ENCODE results near the gene MAP3K21.
A peak's percentile ranks its signal among the peaks of the same experiment; 100 is the strongest.

MAP3K21 gene

GRCh38 chr1:233326319-233326718 is 1.2 kb upstream of the MAP3K21 start:
- DNase-seq (ENCODE audit: low spot score) (no peak), FAIRE-seq (peak; percentile 16)

GRCh38 chr1:233326811-233327650 is 493 bp upstream of the MAP3K21 start:
- DNase-seq (ENCODE audit: low spot score) (peak; percentile 87), FAIRE-seq (no peak)

- FAIRE-seq, result no peak
- no peak for DNase-seq (ENCODE audit: low spot score)
Observed at GRCh38 chr1:233328142-233328921, 808 bp downstream of the MAP3K21 start.

- FAIRE-seq (no peak), DNase-seq (ENCODE audit: low spot score) (no peak)
Observed at GRCh38 chr1:233331676-233332519, 4.4 kb downstream of the MAP3K21 start.

- DNase-seq (ENCODE audit: low spot score) (no peak), FAIRE-seq (no peak)
Observed at GRCh38 chr1:233333086-233333485, 5.6 kb downstream of the MAP3K21 start.

GRCh38 chr1:233334092-233334491 is 6.6 kb downstream of the MAP3K21 start:
- FAIRE-seq (no peak), DNase-seq (ENCODE audit: low spot score) (no peak)

GRCh38 chr1:233336554-233337456 is 9.3 kb downstream of the MAP3K21 start:
- FAIRE-seq, result peak; percentile 10
- no peak for DNase-seq (ENCODE audit: low spot score)

- FAIRE-seq, result no peak
- no peak for DNase-seq (ENCODE audit: low spot score)
Observed at GRCh38 chr1:233337505-233337904, 10.0 kb downstream of the MAP3K21 start.

GRCh38 chr1:233338102-233338501 is 10.6 kb downstream of the MAP3K21 start:
- DNase-seq (ENCODE audit: low spot score) (no peak), FAIRE-seq (no peak)

- DNase-seq (ENCODE audit: low spot score) (no peak), FAIRE-seq (no peak)
Observed at GRCh38 chr1:233340031-233340555, 12.6 kb downstream of the MAP3K21 start.

- FAIRE-seq (no peak), DNase-seq (ENCODE audit: low spot score) (no peak)
Observed at GRCh38 chr1:233340966-233341516, 13.5 kb downstream of the MAP3K21 start.

- FAIRE-seq, result no peak
Observed at GRCh38 chr1:233342086-233342485, 14.6 kb downstream of the MAP3K21 start.

GRCh38 chr1:233343262-233343661 is 15.7 kb downstream of the MAP3K21 start:
- peak; percentile 49 for FAIRE-seq
- DNase-seq (ENCODE audit: low spot score), result no peak

More at GRCh38 chr1:233342086-233342485, 14.6 kb downstream of the MAP3K21 start:
- DNase-seq (ENCODE audit: low spot score), result no peak

- FAIRE-seq, result no peak
- DNase-seq (ENCODE audit: low spot score), result no peak
Observed at GRCh38 chr1:233347338-233347737, 19.8 kb downstream of the MAP3K21 start.

- DNase-seq (ENCODE audit: low spot score) (no peak), FAIRE-seq (peak; percentile 54)
Observed at GRCh38 chr1:233349137-233349536, 21.6 kb downstream of the MAP3K21 start.

- DNase-seq (ENCODE audit: low spot score) (no peak), FAIRE-seq (no peak)
Observed at GRCh38 chr1:233354983-233355382, 27.5 kb downstream of the MAP3K21 start.

GRCh38 chr1:233355841-233356704 is 28.5 kb downstream of the MAP3K21 start:
- no peak for FAIRE-seq
- no peak for DNase-seq (ENCODE audit: low spot score)

GRCh38 chr1:233356705-233356987 is 29.1 kb downstream of the MAP3K21 start:
- FAIRE-seq, result no peak
- DNase-seq (ENCODE audit: low spot score), result no peak
